HepG2 (cell line): ENCODE results near the gene ASIC3. TPM values are rescaled to one million over a fixed set of nuclear protein-coding genes. Genes with fewer than 3 reads are reported as not detected.

Experiments used
- CBX1 ChIP-seq: IDR thresholded peaks from one replicate; pipeline ENCODE4 v1.6.1; 2016; ENCODE audit warnings: antibody characterized with exemption, low read depth
- ESRRA ChIP-seq: sonication (generic); formaldehyde crosslinking; IDR thresholded peaks from 2 replicates; pipeline ENCODE4 v1.5.1; 2020; ENCODE audit warnings: mild to moderate bottlenecking, low read depth, missing genetic modification reagents
- GPN1 ChIP-seq: sonication (generic); formaldehyde crosslinking; IDR thresholded peaks from 2 replicates; pipeline ENCODE4 v1.5.1; 2020; ENCODE audit warnings: missing genetic modification reagents, borderline replicate concordance
- NCOA1 ChIP-seq: sonication (generic); formaldehyde crosslinking; IDR thresholded peaks from 2 replicates; pipeline ENCODE4 v1.9.0; 2021; ENCODE audit warnings: missing genetic modification reagents
- ONECUT2 ChIP-seq: sonication (generic); formaldehyde crosslinking; IDR thresholded peaks from 2 replicates; pipeline ENCODE4 v1.4.0; 2020; ENCODE audit warnings: missing genetic modification reagents
- POLR2AphosphoS5 ChIP-seq: IDR thresholded peaks from 2 replicates; pipeline ENCODE4 v1.6.1; 2012; ENCODE audit warnings: low read depth, low read length
- SAFB2 ChIP-seq: sonication (generic); formaldehyde crosslinking; IDR thresholded peaks from 2 replicates; pipeline ENCODE4 v1.5.1; 2020; ENCODE audit warnings: missing genetic modification reagents, low read depth, mild to moderate bottlenecking, borderline replicate concordance
- SAP130 ChIP-seq: IDR thresholded peaks from 2 replicates; pipeline ENCODE4 v1.6.1; 2016; ENCODE audit warnings: low read depth
- SIX4 ChIP-seq: sonication (generic); formaldehyde crosslinking; IDR thresholded peaks from 2 replicates; pipeline ENCODE4 v1.4.0; 2020; ENCODE audit warnings: missing genetic modification reagents
- SPEN ChIP-seq: sonication (generic); formaldehyde crosslinking; IDR thresholded peaks from 2 replicates; pipeline ENCODE4 v1.5.1; 2020; ENCODE audit warnings: low read depth, mild to moderate bottlenecking, missing genetic modification reagents
- ZNF20 ChIP-seq: sonication (generic); formaldehyde crosslinking; IDR thresholded peaks from 2 replicates; pipeline ENCODE4 v1.4.0; 2020; ENCODE audit warnings: mild to moderate bottlenecking, moderate library complexity, missing genetic modification reagents
- ZNF563 ChIP-seq: sonication (generic); formaldehyde crosslinking; IDR thresholded peaks from 2 replicates; pipeline ENCODE4 v1.8.0; 2022; ENCODE audit warnings: mild to moderate bottlenecking, moderate library complexity, missing genetic modification reagents
- polyA plus RNA-seq, 8 experiments: library from polyadenylated mRNA; depleted of rRNA in 3 of 8; stranded (reverse) in 7 of 8; unstranded in 1 of 8; fragments of >200 nt; fragmentation: Illumina TruSeq in 4 of 8; extraction: Trizol in 4 of 8; gene quantifications; 2 replicates each; pipeline versions ENCODE4 v1.2.1 to v1.2.3, GENCODE V29; 2011 to 2016; ENCODE audit warnings: low read depth in 4 of 8, missing spikeins in 1 of 8, mixed read lengths in 1 of 8; ENCODE audit not compliant: insufficient read depth in 1 of 8
- total RNA-seq, 5 experiments: library from RNA; depleted of rRNA; stranded (reverse); fragments of >200 nt; fragmentation: Illumina TruSeq; extraction: Trizol; gene quantifications; 2 replicates each; pipeline ENCODE4 v1.2.3, GENCODE V29; 2016; ENCODE audit warnings: low read depth in 1 of 5
- TF ChIP-seq, protein P1 (sequence below): sonication (generic); formaldehyde crosslinking; IDR thresholded peaks from 2 replicates; pipeline ENCODE4 v1.9.0; 2021; ENCODE audit warnings: missing genetic modification reagents, borderline replicate concordance
- TF ChIP-seq, protein P2 (sequence below): sonication (generic); formaldehyde crosslinking; IDR thresholded peaks from 2 replicates; pipeline ENCODE4 v1.8.1; 2023; ENCODE audit warnings: mild to moderate bottlenecking, missing genetic modification reagents
- TF ChIP-seq, protein P3 (sequence below): sonication (generic); formaldehyde crosslinking; IDR thresholded peaks from 2 replicates; pipeline ENCODE4 v1.4.0; 2020; ENCODE audit warnings: missing genetic modification reagents
- TF ChIP-seq, protein P4 (sequence below): sonication (generic); formaldehyde crosslinking; conservative IDR thresholded peaks from 2 replicates; pipeline ENCODE4 v1.4.0; 2020; ENCODE audit warnings: missing genetic modification reagents
- TF ChIP-seq, protein P5 (sequence below): sonication (generic); formaldehyde crosslinking; IDR thresholded peaks from 2 replicates; pipeline ENCODE4 v1.5.0; 2020; ENCODE audit warnings: missing genetic modification reagents, mild to moderate bottlenecking, borderline replicate concordance
- TF ChIP-seq, protein P6 (sequence below): sonication (generic); formaldehyde crosslinking; IDR thresholded peaks from 2 replicates; pipeline ENCODE4 v1.5.0; 2020; ENCODE audit warnings: mild to moderate bottlenecking, missing genetic modification reagents

ASIC3 gene
- total and polyA plus RNA-seq, 2 of the 13 experiments (the other 11 are each of a cell fraction or from before 2014, with no cell fraction given) = 0.51 TPM; not detected in 1

DNA sequence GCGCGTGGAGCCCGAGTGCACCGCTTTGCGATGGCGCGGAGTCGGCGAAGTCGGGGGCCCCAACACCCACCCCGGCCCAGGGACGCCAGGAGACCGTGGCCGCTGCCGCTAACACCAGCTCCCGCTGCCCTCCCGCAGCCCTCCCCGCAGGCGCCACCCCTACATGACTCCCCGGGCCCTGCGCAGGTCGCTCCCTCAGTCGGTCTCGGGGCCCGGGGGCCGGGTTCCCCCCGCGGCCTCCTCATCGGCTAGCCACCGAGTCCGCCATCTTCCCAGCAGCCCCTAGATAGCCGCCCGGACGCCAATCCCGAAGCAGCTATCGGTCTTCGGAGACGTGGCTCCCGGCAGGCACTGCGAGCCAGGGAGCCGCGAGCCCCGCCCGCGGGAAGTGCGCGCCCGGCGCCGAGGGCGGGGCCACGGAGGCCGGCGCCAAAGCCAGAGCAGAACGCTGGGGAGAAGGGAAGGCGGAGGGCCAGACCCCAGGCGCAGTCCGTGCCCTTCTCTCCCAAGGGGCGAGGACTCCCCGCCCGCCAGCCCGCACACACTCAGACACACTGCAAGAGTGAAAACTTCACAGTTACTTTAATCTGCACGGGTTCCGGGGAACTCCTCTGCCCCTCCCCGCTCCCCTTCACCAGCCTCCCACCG is 32.3 kb downstream of the ASIC3 start, which contains the start of gene FASTK (continued):
- TF ChIP-seq, protein P1, sequence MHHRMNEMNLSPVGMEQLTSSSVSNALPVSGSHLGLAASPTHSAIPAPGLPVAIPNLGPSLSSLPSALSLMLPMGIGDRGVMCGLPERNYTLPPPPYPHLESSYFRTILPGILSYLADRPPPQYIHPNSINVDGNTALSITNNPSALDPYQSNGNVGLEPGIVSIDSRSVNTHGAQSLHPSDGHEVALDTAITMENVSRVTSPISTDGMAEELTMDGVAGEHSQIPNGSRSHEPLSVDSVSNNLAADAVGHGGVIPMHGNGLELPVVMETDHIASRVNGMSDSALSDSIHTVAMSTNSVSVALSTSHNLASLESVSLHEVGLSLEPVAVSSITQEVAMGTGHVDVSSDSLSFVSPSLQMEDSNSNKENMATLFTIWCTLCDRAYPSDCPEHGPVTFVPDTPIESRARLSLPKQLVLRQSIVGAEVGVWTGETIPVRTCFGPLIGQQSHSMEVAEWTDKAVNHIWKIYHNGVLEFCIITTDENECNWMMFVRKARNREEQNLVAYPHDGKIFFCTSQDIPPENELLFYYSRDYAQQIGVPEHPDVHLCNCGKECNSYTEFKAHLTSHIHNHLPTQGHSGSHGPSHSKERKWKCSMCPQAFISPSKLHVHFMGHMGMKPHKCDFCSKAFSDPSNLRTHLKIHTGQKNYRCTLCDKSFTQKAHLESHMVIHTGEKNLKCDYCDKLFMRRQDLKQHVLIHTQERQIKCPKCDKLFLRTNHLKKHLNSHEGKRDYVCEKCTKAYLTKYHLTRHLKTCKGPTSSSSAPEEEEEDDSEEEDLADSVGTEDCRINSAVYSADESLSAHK = no peak
- no peak for TF ChIP-seq ONECUT2
- no peak for TF ChIP-seq CBX1
- TF ChIP-seq, protein P2, sequence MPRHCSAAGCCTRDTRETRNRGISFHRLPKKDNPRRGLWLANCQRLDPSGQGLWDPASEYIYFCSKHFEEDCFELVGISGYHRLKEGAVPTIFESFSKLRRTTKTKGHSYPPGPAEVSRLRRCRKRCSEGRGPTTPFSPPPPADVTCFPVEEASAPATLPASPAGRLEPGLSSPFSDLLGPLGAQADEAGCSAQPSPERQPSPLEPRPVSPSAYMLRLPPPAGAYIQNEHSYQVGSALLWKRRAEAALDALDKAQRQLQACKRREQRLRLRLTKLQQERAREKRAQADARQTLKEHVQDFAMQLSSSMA = no peak
- TF ChIP-seq, protein P3, sequence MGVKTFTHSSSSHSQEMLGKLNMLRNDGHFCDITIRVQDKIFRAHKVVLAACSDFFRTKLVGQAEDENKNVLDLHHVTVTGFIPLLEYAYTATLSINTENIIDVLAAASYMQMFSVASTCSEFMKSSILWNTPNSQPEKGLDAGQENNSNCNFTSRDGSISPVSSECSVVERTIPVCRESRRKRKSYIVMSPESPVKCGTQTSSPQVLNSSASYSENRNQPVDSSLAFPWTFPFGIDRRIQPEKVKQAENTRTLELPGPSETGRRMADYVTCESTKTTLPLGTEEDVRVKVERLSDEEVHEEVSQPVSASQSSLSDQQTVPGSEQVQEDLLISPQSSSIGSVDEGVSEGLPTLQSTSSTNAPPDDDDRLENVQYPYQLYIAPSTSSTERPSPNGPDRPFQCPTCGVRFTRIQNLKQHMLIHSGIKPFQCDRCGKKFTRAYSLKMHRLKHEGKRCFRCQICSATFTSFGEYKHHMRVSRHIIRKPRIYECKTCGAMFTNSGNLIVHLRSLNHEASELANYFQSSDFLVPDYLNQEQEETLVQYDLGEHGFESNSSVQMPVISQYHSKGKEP (CRISPR knock-in tag) = peak; percentile 18; the same call in 1 of the 2 replicates
- peak; percentile 60; the same call in 1 of the 2 replicates for TF ChIP-seq NCOA1 (CRISPR knock-in tag)
- TF ChIP-seq, protein P4, sequence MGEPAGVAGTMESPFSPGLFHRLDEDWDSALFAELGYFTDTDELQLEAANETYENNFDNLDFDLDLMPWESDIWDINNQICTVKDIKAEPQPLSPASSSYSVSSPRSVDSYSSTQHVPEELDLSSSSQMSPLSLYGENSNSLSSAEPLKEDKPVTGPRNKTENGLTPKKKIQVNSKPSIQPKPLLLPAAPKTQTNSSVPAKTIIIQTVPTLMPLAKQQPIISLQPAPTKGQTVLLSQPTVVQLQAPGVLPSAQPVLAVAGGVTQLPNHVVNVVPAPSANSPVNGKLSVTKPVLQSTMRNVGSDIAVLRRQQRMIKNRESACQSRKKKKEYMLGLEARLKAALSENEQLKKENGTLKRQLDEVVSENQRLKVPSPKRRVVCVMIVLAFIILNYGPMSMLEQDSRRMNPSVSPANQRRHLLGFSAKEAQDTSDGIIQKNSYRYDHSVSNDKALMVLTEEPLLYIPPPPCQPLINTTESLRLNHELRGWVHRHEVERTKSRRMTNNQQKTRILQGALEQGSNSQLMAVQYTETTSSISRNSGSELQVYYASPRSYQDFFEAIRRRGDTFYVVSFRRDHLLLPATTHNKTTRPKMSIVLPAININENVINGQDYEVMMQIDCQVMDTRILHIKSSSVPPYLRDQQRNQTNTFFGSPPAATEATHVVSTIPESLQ (CRISPR knock-in tag) = no peak
- TF ChIP-seq, protein P5, sequence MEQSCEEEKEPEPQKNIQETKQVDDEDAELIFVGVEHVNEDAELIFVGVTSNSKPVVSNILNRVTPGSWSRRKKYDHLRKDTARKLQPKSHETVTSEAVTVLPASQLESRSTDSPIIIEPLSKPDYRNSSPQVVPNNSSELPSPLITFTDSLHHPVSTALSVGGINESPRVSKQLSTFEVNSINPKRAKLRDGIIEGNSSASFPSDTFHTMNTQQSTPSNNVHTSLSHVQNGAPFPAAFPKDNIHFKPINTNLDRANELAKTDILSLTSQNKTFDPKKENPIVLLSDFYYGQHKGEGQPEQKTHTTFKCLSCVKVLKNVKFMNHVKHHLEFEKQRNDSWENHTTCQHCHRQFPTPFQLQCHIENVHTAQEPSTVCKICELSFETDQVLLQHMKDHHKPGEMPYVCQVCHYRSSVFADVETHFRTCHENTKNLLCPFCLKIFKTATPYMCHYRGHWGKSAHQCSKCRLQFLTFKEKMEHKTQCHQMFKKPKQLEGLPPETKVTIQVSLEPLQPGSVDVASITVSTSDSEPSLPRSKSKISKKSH (CRISPR knock-in tag) = no peak
- TF ChIP-seq ZNF20 = 0 out of 2 replicates have a peak, but pooled peaks have one; percentile 31
- no peak for TF ChIP-seq GPN1 (CRISPR knock-in tag)
- TF ChIP-seq ZNF563 (CRISPR knock-in tag) = peak; percentile 14; the same call in 1 of the 2 replicates
- TF ChIP-seq, protein P6, sequence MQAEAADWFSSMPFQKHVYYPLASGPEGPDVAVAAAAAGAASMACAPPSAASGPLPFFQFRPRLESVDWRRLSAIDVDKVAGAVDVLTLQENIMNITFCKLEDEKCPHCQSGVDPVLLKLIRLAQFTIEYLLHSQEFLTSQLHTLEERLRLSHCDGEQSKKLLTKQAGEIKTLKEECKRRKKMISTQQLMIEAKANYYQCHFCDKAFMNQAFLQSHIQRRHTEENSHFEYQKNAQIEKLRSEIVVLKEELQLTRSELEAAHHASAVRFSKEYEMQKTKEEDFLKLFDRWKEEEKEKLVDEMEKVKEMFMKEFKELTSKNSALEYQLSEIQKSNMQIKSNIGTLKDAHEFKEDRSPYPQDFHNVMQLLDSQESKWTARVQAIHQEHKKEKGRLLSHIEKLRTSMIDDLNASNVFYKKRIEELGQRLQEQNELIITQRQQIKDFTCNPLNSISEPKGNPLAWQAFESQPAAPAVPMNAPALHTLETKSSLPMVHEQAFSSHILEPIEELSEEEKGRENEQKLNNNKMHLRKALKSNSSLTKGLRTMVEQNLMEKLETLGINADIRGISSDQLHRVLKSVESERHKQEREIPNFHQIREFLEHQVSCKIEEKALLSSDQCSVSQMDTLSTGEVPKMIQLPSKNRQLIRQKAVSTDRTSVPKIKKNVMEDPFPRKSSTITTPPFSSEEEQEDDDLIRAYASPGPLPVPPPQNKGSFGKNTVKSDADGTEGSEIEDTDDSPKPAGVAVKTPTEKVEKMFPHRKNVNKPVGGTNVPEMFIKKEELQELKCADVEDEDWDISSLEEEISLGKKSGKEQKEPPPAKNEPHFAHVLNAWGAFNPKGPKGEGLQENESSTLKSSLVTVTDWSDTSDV = no peak
- TF ChIP-seq SAFB2 (CRISPR knock-in tag) = no peak
- peak; percentile 85 for TF ChIP-seq SAP130 (CRISPR knock-in tag)
- TF ChIP-seq ESRRA (CRISPR knock-in tag) = peak; percentile 75; the same call in 1 of the 2 replicates
- TF ChIP-seq SPEN (CRISPR knock-in tag) = peak; percentile 79
- TF ChIP-seq SIX4 (CRISPR knock-in tag) = no peak; the same call in 1 of the 2 replicates
- TF ChIP-seq POLR2AphosphoS5 = peak; percentile 68
